Heart left ventricle (tissue), 16 donors: ENCODE results near the gene SURF4. TPM values are rescaled to one million over a fixed set of nuclear protein-coding genes. Genes with fewer than 3 reads are reported as not detected.

Source experiments
- ATAC-seq, 4 donors: fragments of 200-7000 bp; cut with Tn5 transposase; one replicate each; pipeline ENCODE4 v1.9.1; 2020 to 2022; ENCODE audit warnings: moderate library complexity in 4 of 4, mild to moderate bottlenecking in 3 of 4, moderate number of reproducible peaks in 1 of 4
- DNase-seq, 5 donors: peaks; one replicate each; pipeline ENCODE4 v3.0.0-alpha.2; 2020
- H3K27ac ChIP-seq, 12 donors: fragments of 200-600 bp; sonication (generic) in 4 of 12; one replicate each; pipeline versions ENCODE4 v1.5.0 to v1.8.0; 2016 to 2022; ENCODE audit warnings: mild to moderate bottlenecking in 2 of 12
- H3K27me3 ChIP-seq, 9 donors: fragments of 200-600 bp; sonication (generic) in 2 of 9; one replicate each; pipeline versions ENCODE4 v1.5.1 to v1.8.0; 2016 to 2022; ENCODE audit warnings: mild to moderate bottlenecking in 3 of 9
- H3K36me3 ChIP-seq, 9 donors: fragments of 200-600 bp; sonication (generic) in 2 of 9; one replicate each; pipeline versions ENCODE4 v1.5.0 to v1.8.0; 2018 to 2022; ENCODE audit warnings: mild to moderate bottlenecking in 2 of 9
- H3K4me1 ChIP-seq, 12 donors: fragments of 200-600 bp; sonication (generic) in 4 of 12; one replicate each; pipeline versions ENCODE4 v1.5.0 to v1.8.0; 2016 to 2022; ENCODE audit warnings: mild to moderate bottlenecking in 3 of 12
- H3K4me3 ChIP-seq, 12 donors: fragments of 200-600 bp; sonication (generic) in 4 of 12; one replicate each; pipeline versions ENCODE4 v1.5.0 to v1.8.0; 2017 to 2022; ENCODE audit warnings: mild to moderate bottlenecking in 9 of 12, moderate library complexity in 4 of 12
- H3K9me3 ChIP-seq, 12 donors: fragments of 200-600 bp; sonication (generic) in 4 of 12; one replicate each; pipeline versions ENCODE4 v1.5.0 to v1.8.0; 2016 to 2022; ENCODE audit warnings: mild to moderate bottlenecking in 1 of 12
- POLR2A ChIP-seq, 2 donors: fragments of 450-650 bp; IDR thresholded peaks; one replicate each; pipeline ENCODE4 v1.6.1; 2017; ENCODE audit warnings: antibody characterized with exemption in 2 of 2, mild to moderate bottlenecking in 2 of 2, moderate library complexity in 2 of 2
- WGBS, 4 donors: extraction: QIAGEN DNeasy Blood & Tissue Kit in 2 of 4; methylation state at CpG; one replicate each; pipeline versions ENCODE4 v1.1.5 to v1.1.7; 2013 to 2018; 5-methylcytosine and 5-hydroxymethylcytosine counted together
- intact Hi-C, 10 donors: fragments of 100-400 bp; cut with DNase I; formaldehyde crosslinking; loops; one replicate each; pipeline versions ENCODE4 v1.11.1 to v1.14.2; 2022
- polyA plus RNA-seq, 2 donors: library from polyadenylated mRNA; stranded (reverse); fragments of 200-250 nt; gene quantifications; one replicate each; pipeline ENCODE4 v1.2.3, GENCODE V29; 2013
- total RNA-seq, 9 donors: library from RNA; depleted of rRNA in 2 of 9; stranded (reverse); fragments of >200 nt in 2 of 9; fragmentation: NEBNext Ultra II Directional in 3 of 9; extraction: Animal tissue kit (Norgen Biotek cat#: 25700) in 3 of 9; gene quantifications; one replicate each; pipeline versions ENCODE4 v1.1.0 to v1.2.4, GENCODE V29; 2016 to 2023
- TF ChIP-seq, protein P1 (sequence below), 12 donors: fragments of 200-600 bp; sonication (generic) in 4 of 12; IDR thresholded peaks; one replicate each; pipeline versions ENCODE4 v1.5.0 to v1.8.0; 2018 to 2022; ENCODE audit warnings: antibody characterized with exemption in 12 of 12, mild to moderate bottlenecking in 5 of 12
- donor health status: ischemic (EF 13 %, LVEDD 7.1; RV severe dilation, severe dysfunction).
- donor health status: healthy with polysubstance abuse.
- donor health status: DM: no; HTN: yes; CAD: no.
- donor health status: DM: no; HTN: no; CAD: no.
- donor health status: ischemic (EF 25% LVEDD 6.9; RV normal size, moderate dysfunction).
- donor health status: ischemic (EF 25% LVEDD 5.7; RV mildly dilated, moderate dysfunction).
- donor health status: healthy.
- donor health status: DM: yes; HTN: yes; CAD: no.
- donor health status: ischemic (EF 35%, LVEDD 5.7; RV mildly dilated, moderate dysfunction).
- donor health status: nonischemic (EF 11% LVEDD 7.7; RV severe dilation, severe dysfunction).
- donor health status: DM: yes; HTN: yes; CAD: no.
- donor health status: PGD.
- donor health status: ischemic (EF 29% LVEDD 5.4; RV normal size, mild dysfunction).
- donor health status: nonischemic (EF 23%, LVEDD 6.1; RV moderate dilation, normal function).

Gene SURF4
- total and polyA plus RNA-seq, 11 donors = 31.2 to 185 (median 77.8) TPM

- no peak for ATAC-seq
- WGBS, 4 donors = 81 to 86% (median 84%) methylated on average over 7 of the region's 7 CpGs
- TF ChIP-seq, protein P1, sequence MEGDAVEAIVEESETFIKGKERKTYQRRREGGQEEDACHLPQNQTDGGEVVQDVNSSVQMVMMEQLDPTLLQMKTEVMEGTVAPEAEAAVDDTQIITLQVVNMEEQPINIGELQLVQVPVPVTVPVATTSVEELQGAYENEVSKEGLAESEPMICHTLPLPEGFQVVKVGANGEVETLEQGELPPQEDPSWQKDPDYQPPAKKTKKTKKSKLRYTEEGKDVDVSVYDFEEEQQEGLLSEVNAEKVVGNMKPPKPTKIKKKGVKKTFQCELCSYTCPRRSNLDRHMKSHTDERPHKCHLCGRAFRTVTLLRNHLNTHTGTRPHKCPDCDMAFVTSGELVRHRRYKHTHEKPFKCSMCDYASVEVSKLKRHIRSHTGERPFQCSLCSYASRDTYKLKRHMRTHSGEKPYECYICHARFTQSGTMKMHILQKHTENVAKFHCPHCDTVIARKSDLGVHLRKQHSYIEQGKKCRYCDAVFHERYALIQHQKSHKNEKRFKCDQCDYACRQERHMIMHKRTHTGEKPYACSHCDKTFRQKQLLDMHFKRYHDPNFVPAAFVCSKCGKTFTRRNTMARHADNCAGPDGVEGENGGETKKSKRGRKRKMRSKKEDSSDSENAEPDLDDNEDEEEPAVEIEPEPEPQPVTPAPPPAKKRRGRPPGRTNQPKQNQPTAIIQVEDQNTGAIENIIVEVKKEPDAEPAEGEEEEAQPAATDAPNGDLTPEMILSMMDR (IDR thresholded peaks at IDR 0.05) = no peak
- TF ChIP-seq POLR2A (IDR thresholded peaks at IDR 0.05) = no peak
- no peak for DNase-seq
- H3K36me3 ChIP-seq = peaks cover 0 to 74% (median 41%) of the 10 kb centered on the region in 9 donors
- intact Hi-C loops = no loop called here
- H3K27me3 ChIP-seq = no peaks in the 10 kb centered on the region
- H3K27ac ChIP-seq = peak overlapping the region in 1 of 12 donors; percentile 78
- no peaks in the 10 kb centered on the region for H3K9me3 ChIP-seq
- H3K4me1 ChIP-seq = peaks cover 3 to 80% (median 71%) of the 10 kb centered on the region in 12 donors
- no peak overlapping the region for H3K4me3 ChIP-seq
Measured at GRCh38 chr9:133369933-133370332, 5.9 kb downstream of the SURF4 start.

DNA sequence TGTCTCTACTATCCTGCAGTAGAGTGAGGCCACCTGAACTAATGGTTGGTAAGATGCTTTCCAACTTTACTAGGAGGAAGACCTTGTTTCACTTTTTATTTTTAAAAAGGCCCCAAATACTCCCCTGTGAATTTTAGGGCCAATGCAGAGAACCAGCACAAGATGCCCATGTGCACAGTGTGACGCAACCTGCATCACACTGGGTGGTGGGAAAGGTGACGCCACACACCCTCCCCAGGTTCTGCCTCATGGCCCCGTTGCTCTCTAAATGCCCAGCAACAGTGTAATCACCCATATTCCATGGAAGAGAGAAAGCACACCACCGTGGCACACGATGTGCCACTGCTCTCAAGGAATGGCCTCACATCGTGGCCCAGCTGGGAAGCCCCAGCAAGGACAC lies 6.4 kb downstream of the SURF4 start:
- ATAC-seq = no peak
- H3K9me3 ChIP-seq = no peaks in the 10 kb centered on the region
- no peak for DNase-seq
- TF ChIP-seq, protein P1 (IDR thresholded peaks at IDR 0.05) = no peak
- no peak for TF ChIP-seq POLR2A (IDR thresholded peaks at IDR 0.05)
- peak overlapping the region in 1 of 12 donors; percentile 78 for H3K27ac ChIP-seq
- peaks cover 3 to 74% (median 66%) of the 10 kb centered on the region in 12 donors for H3K4me1 ChIP-seq
- no peaks in the 10 kb centered on the region for H3K27me3 ChIP-seq
- peaks cover 0 to 79% (median 45%) of the 10 kb centered on the region in 9 donors for H3K36me3 ChIP-seq
- no peak overlapping the region for H3K4me3 ChIP-seq
- intact Hi-C loops = no loop called here
- WGBS, 4 donors = 81 to 88% (median 83%) methylated on average over 6 of the region's 6 CpGs

GRCh38 chr9:133368249-133368881 lies 7.5 kb downstream of the SURF4 start:
- DNase-seq (no peak), ATAC-seq (peak in 1 of 4 donors; percentile 23)
- Histone ChIP-seq H3K9me3 (no peaks in the 10 kb centered on the region), H3K36me3 (peaks cover 0 to 87% (median 55%) of the 10 kb centered on the region in 9 donors), H3K27me3 (no peaks in the 10 kb centered on the region), H3K4me3 (no peak overlapping the region), H3K4me1 (peaks cover 3 to 66% (median 57%) of the 10 kb centered on the region in 12 donors), H3K27ac (no peak overlapping the region)
- intact Hi-C loops = no loop called here
- WGBS, 4 donors = 56 to 77% (median 68%) methylated on average over 18 of the region's 18 CpGs
- TF ChIP-seq, protein P1 (IDR thresholded peaks at IDR 0.05) = no peak
- TF ChIP-seq POLR2A (IDR thresholded peaks at IDR 0.05) = no peak

GRCh38 chr9:133367778-133368177 lies 8.1 kb downstream of the SURF4 start:
- Histone ChIP-seq H3K27ac (no peak overlapping the region), H3K4me3 (no peak overlapping the region), H3K36me3 (peaks cover 0 to 87% (median 56%) of the 10 kb centered on the region in 9 donors), H3K9me3 (no peaks in the 10 kb centered on the region), H3K4me1 (peaks cover 3 to 60% (median 52%) of the 10 kb centered on the region in 12 donors), H3K27me3 (no peaks in the 10 kb centered on the region)
- peak in 3 of 4 donors; percentile 36 to 42 (median 37) for ATAC-seq
- intact Hi-C loops = no loop called here
- DNase-seq = no peak
- no peak for TF ChIP-seq POLR2A (IDR thresholded peaks at IDR 0.05)
- TF ChIP-seq, protein P1 (IDR thresholded peaks at IDR 0.05) = no peak
- WGBS, 4 donors = 67 to 81% (median 80%) methylated on average over 6 to 10 of the region's 10 CpGs
